Transverse colon (tissue), 4 donors: Measurements from ENCODE around the gene AQP12B.

Source experiments
- POLR2A ChIP-seq: fragments of 450-650 bp; IDR thresholded peaks from one replicate; pipeline ENCODE4 v1.6.1; 2016; ENCODE audit warnings: antibody characterized with exemption, mild to moderate bottlenecking, moderate library complexity
- POLR2AphosphoS5 ChIP-seq, 3 donors: sonication (generic); formaldehyde crosslinking; IDR thresholded peaks; one replicate each; pipeline ENCODE4 v1.6.1; 2016; ENCODE audit warnings: antibody characterized with exemption in 3 of 3
- TF ChIP-seq, protein P1 (sequence below), 5 experiments: fragments of 200-600 bp in 3 of 5; fragments of 450-650 bp in 2 of 5; sonication (generic) in 3 of 5; IDR thresholded peaks; 1 replicate in 2 of 5; 2 replicates in 3 of 5; pipeline ENCODE4 v1.5.1; 2016 to 2017; ENCODE audit warnings: antibody characterized with exemption in 5 of 5, inconsistent platforms in 3 of 5, mild to moderate bottlenecking in 2 of 5, moderate library complexity in 1 of 5

DNA sequence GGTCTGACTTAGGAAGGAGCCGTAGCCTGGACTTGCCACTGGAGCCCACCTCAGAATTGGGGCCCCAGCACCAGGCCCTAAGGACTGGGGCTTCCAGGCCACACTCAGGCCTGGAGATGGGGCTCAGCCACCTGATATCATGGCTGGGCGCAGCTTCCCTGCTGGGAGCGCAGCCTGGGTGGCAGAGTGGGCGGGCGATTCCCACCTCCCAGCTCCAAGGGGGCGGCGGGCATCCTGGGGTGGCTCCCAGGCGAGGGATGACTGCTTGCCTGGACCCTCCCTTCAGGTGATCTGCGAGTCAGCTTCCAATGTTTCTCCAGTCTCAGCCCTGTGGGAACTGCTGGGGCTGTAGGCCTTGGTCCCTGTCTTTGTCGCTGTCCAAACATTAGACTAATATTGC is 37.3 kb downstream of the AQP12B start:
- TF ChIP-seq POLR2A (no peak), POLR2AphosphoS5 (IDR thresholded peaks at IDR 0.05) (no peak)
- TF ChIP-seq, protein P1, sequence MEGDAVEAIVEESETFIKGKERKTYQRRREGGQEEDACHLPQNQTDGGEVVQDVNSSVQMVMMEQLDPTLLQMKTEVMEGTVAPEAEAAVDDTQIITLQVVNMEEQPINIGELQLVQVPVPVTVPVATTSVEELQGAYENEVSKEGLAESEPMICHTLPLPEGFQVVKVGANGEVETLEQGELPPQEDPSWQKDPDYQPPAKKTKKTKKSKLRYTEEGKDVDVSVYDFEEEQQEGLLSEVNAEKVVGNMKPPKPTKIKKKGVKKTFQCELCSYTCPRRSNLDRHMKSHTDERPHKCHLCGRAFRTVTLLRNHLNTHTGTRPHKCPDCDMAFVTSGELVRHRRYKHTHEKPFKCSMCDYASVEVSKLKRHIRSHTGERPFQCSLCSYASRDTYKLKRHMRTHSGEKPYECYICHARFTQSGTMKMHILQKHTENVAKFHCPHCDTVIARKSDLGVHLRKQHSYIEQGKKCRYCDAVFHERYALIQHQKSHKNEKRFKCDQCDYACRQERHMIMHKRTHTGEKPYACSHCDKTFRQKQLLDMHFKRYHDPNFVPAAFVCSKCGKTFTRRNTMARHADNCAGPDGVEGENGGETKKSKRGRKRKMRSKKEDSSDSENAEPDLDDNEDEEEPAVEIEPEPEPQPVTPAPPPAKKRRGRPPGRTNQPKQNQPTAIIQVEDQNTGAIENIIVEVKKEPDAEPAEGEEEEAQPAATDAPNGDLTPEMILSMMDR (IDR thresholded peaks at IDR 0.05) = no peak
